ENCODE data around the gene COTL1. TPM values are rescaled to one million over a fixed set of nuclear protein-coding genes. Genes with fewer than 3 reads are reported as not detected.

The COTL1 gene
- total RNA-seq, 1 donor: 134 TPM

- no peak for TF ChIP-seq CTCF (IDR thresholded peaks at IDR 0.05; ENCODE audit: insufficient read depth, low read length)
- no peak for DNase-seq (ENCODE audit: low read depth)
- no peak overlapping the region for H3K4me3 ChIP-seq (ENCODE audit: low read depth, low read length)
Observed at GRCh38 chr16:84654238-84654637, 36.4 kb upstream of the COTL1 start.

GRCh38 chr16:84652566-84652965, 34.7 kb upstream of the COTL1 start:
- no peak for DNase-seq (ENCODE audit: low read depth)
- no peak overlapping the region for H3K4me3 ChIP-seq (ENCODE audit: low read depth, low read length)
- no peak for TF ChIP-seq CTCF (IDR thresholded peaks at IDR 0.05; ENCODE audit: insufficient read depth, low read length)

GRCh38 chr16:84650062-84650991, 32.4 kb upstream of the COTL1 start:
- TF ChIP-seq CTCF (IDR thresholded peaks at IDR 0.05; ENCODE audit: insufficient read depth, low read length): no peak
- peak overlapping the region; percentile 13 for H3K4me3 ChIP-seq (ENCODE audit: low read depth, low read length)
- DNase-seq (ENCODE audit: low read depth): peak; percentile 60

GRCh38 chr16:84649511-84649861, 31.6 kb upstream of the COTL1 start:
- H3K4me3 ChIP-seq (ENCODE audit: low read depth, low read length): peak overlapping the region; percentile 77
- no peak for TF ChIP-seq CTCF (IDR thresholded peaks at IDR 0.05; ENCODE audit: insufficient read depth, low read length)

GRCh38 chr16:84648595-84649510, 31.0 kb upstream of the COTL1 start:
- H3K4me3 ChIP-seq (ENCODE audit: low read depth, low read length): peak overlapping the region; percentile 77
- no peak for TF ChIP-seq CTCF (IDR thresholded peaks at IDR 0.05; ENCODE audit: insufficient read depth, low read length)
- DNase-seq (ENCODE audit: low read depth): no peak

More at GRCh38 chr16:84649511-84649861, 31.6 kb upstream of the COTL1 start:
- no peak for DNase-seq (ENCODE audit: low read depth)

GRCh38 chr16:84647828-84648594, 30.1 kb upstream of the COTL1 start, which contains the start of gene KLHL36:
Gene KLHL36 (plus strand): TSS chr16:84648511. CDS start chr16:84650868, 2,357 bp downstream.
- no peak for DNase-seq (ENCODE audit: low read depth)
- H3K4me3 ChIP-seq (ENCODE audit: low read depth, low read length): peak within 1 kb of the TSS; percentile 77
- no peak for TF ChIP-seq CTCF (IDR thresholded peaks at IDR 0.05; ENCODE audit: insufficient read depth, low read length)

Data from fibroblast of the aortic adventitia (primary cell).